Measurements from ENCODE around the gene SPG11.

Gene SPG11

DNA sequence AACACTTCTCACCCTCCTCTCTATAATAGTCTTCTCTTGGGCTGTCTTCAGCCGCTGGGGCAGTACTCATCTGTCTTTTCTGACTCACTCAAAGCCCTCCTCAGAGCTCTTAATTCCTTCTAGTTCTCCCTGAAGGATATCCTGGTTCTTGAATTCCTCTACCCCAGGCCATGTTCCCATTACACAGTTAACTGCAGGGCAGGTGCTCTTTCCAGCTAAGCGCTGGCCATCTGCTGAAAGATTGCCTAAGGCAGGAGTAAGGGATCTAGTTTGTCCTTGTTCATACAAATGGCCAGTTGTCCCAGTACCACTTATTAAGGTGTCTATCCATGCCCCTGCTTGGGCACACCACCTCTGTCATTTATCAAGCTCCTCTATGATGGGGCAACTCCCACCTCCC, 10.2 kb upstream of the SPG11 start:
- no peak for DNase-seq (ENCODE audit: low spot score)
- Histone ChIP-seq H3K4me3 (no peak overlapping the region), H3K27ac (no peak overlapping the region)
- TF ChIP-seq, protein P1, sequence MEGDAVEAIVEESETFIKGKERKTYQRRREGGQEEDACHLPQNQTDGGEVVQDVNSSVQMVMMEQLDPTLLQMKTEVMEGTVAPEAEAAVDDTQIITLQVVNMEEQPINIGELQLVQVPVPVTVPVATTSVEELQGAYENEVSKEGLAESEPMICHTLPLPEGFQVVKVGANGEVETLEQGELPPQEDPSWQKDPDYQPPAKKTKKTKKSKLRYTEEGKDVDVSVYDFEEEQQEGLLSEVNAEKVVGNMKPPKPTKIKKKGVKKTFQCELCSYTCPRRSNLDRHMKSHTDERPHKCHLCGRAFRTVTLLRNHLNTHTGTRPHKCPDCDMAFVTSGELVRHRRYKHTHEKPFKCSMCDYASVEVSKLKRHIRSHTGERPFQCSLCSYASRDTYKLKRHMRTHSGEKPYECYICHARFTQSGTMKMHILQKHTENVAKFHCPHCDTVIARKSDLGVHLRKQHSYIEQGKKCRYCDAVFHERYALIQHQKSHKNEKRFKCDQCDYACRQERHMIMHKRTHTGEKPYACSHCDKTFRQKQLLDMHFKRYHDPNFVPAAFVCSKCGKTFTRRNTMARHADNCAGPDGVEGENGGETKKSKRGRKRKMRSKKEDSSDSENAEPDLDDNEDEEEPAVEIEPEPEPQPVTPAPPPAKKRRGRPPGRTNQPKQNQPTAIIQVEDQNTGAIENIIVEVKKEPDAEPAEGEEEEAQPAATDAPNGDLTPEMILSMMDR (IDR thresholded peaks at IDR 0.05): no peak

GRCh38 chr15:44670087-44670950, 6.9 kb upstream of the SPG11 start:
- TF ChIP-seq, protein P1 (IDR thresholded peaks at IDR 0.05): no peak
- H3K4me3 ChIP-seq: no peak overlapping the region
- DNase-seq (ENCODE audit: low spot score): no peak
- H3K27ac ChIP-seq: no peak overlapping the region

GRCh38 chr15:44668921-44669320, 5.5 kb upstream of the SPG11 start:
- TF ChIP-seq, protein P1 (IDR thresholded peaks at IDR 0.05): no peak
- no peak overlapping the region for H3K27ac ChIP-seq
- DNase-seq (ENCODE audit: low spot score): no peak
- H3K4me3 ChIP-seq: no peak overlapping the region

GRCh38 chr15:44667039-44667360, 3.5 kb upstream of the SPG11 start:
- H3K27ac ChIP-seq: no peak overlapping the region

DNA sequence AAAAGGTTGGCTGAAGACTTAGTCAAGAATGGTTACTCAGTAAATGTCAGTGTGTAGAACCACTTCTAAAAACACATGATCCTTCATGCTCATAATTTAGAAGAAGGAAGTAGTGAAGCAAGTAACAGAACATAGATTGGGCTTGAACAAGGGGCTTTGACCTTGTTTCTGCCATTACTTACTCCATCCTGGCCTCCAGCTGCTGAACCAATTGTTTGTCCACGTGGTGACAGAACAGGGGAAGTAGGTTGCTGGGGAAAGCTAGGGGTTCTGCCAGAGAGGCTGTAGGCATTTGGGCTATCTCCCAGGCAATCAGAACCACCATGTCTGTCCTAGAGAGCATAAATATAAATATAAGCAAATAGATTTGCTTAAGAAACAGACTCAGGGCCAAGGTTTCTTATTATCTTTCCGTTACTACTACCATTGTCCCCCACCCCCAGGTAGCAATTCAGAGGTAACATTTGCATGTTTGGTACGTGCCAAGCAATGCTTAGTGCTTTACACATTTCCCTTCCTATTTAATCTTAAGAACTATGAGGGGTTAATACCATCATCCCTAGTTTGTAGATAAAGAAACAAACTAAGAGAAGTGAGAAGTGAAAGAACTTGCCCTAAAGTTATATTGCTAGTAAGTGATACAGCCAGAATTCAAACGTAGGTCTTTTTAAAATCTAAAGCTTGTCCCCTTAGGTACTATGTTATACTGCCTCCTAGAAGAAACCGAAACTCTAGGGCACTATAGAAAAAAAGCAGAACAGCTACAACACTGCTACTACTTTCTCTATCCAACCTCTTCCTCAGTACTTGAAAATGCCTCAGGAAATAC, 3.0 kb upstream of the SPG11 start:
- Histone ChIP-seq H3K4me3 (no peak overlapping the region), H3K27ac (no peak overlapping the region)
- DNase-seq (ENCODE audit: low spot score): no peak
- TF ChIP-seq, protein P1 (IDR thresholded peaks at IDR 0.05): no peak

More at GRCh38 chr15:44667039-44667360, 3.5 kb upstream of the SPG11 start:
- TF ChIP-seq, protein P1 (IDR thresholded peaks at IDR 0.05): no peak
- no peak overlapping the region for H3K4me3 ChIP-seq
- DNase-seq (ENCODE audit: low spot score): no peak

- TF ChIP-seq, protein P1 (IDR thresholded peaks at IDR 0.05): no peak
- DNase-seq (ENCODE audit: low spot score): peak; percentile 81
- Histone ChIP-seq H3K4me3 (peak overlapping the region; percentile 92), H3K27ac (peak overlapping the region; percentile 94 to 98)
Observed at GRCh38 chr15:44662478-44663409, 718 bp downstream of the SPG11 start.
